Type B pancreatic cell (in vitro differentiated cells): Measurements from ENCODE around the gene SMCO2. TPM values are rescaled to one million over a fixed set of nuclear protein-coding genes. Genes with fewer than 3 reads are reported as not detected.

Experiments
- DNase-seq: peaks from one replicate; pipeline ENCODE4 v3.0.0; 2021; ENCODE audit warnings: mixed read lengths; ENCODE audit not compliant: unreplicated experiment; ENCODE audit errors: extremely low spot score
- H3K27ac Mint-ChIP-seq: 2 replicates; pipeline ENCODE4 v1.8.0; 2021; ENCODE audit warnings: mild to moderate bottlenecking, mixed read lengths
- H3K27me3 Mint-ChIP-seq: 2 replicates; pipeline ENCODE4 v1.8.0; 2021; ENCODE audit warnings: mixed read lengths
- H3K36me3 Mint-ChIP-seq: 2 replicates; pipeline ENCODE4 v1.8.0; 2021; ENCODE audit warnings: mixed read lengths
- H3K4me1 Mint-ChIP-seq: one replicate; pipeline ENCODE4 v1.8.0; 2021; ENCODE audit warnings: mixed read lengths; ENCODE audit not compliant: unreplicated experiment
- H3K4me3 Mint-ChIP-seq: 2 replicates; pipeline ENCODE4 v1.8.0; 2021; ENCODE audit warnings: mild to moderate bottlenecking, mixed read lengths
- H3K9me3 Mint-ChIP-seq: 2 replicates; pipeline ENCODE4 v1.8.0; 2021; ENCODE audit warnings: mixed read lengths
- long read RNA-seq: library from polyadenylated mRNA; unstranded; transcript quantifications from one replicate; pipeline ENCODE4 v2.0.0, GENCODE V29; 2020
- total RNA-seq: library from RNA; stranded (reverse); gene quantifications from 2 replicates; pipeline ENCODE4 v1.2.1, GENCODE V29; 2021; ENCODE audit warnings: low replicate concordance
- TF ChIP-seq, protein P1 (sequence below): fragments of 200-600 bp; sonication (generic); conservative IDR thresholded peaks from 2 replicates; pipeline ENCODE4 v1.5.0; 2021; ENCODE audit warnings: antibody characterized with exemption, mild to moderate bottlenecking

The SMCO2 gene
- 0.31 TPM in 1 of 2 replicates, not detected in the other for total RNA-seq
- long read RNA-seq, result 0 reads

GRCh38 chr12:27446436-27446835 lies at the start of gene SMCO2:
Gene SMCO2 (plus strand): TSS chr12:27446736. CDS start chr12:27470632, 23,896 bp downstream.
- TF ChIP-seq, protein P1, sequence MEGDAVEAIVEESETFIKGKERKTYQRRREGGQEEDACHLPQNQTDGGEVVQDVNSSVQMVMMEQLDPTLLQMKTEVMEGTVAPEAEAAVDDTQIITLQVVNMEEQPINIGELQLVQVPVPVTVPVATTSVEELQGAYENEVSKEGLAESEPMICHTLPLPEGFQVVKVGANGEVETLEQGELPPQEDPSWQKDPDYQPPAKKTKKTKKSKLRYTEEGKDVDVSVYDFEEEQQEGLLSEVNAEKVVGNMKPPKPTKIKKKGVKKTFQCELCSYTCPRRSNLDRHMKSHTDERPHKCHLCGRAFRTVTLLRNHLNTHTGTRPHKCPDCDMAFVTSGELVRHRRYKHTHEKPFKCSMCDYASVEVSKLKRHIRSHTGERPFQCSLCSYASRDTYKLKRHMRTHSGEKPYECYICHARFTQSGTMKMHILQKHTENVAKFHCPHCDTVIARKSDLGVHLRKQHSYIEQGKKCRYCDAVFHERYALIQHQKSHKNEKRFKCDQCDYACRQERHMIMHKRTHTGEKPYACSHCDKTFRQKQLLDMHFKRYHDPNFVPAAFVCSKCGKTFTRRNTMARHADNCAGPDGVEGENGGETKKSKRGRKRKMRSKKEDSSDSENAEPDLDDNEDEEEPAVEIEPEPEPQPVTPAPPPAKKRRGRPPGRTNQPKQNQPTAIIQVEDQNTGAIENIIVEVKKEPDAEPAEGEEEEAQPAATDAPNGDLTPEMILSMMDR, result no peak
- peaks cover 6% of the 10 kb centered on the region for H3K27me3 Mint-ChIP-seq
- H3K27ac Mint-ChIP-seq, result no peak within 1 kb of the TSS
- H3K36me3 Mint-ChIP-seq, result no peaks in the 10 kb centered on the region
- DNase-seq, result no peak
- no peaks in the 10 kb centered on the region for H3K9me3 Mint-ChIP-seq
- H3K4me3 Mint-ChIP-seq, result no peak within 1 kb of the TSS
- no peaks in the 10 kb centered on the region for H3K4me1 Mint-ChIP-seq

GRCh38 chr12:27398466-27398865 lies 48.1 kb upstream of the SMCO2 start:
- Mint-ChIP-seq H3K27ac (no peak overlapping the region), H3K27me3 (no peaks in the 10 kb centered on the region), H3K4me3 (no peak overlapping the region), H3K9me3 (no peaks in the 10 kb centered on the region), H3K4me1 (no peaks in the 10 kb centered on the region), H3K36me3 (peaks cover 22% of the 10 kb centered on the region)
- DNase-seq, result no peak
- TF ChIP-seq, protein P1, result no peak

GRCh38 chr12:27399074-27399473 lies 47.5 kb upstream of the SMCO2 start:
- H3K4me1 Mint-ChIP-seq, result no peaks in the 10 kb centered on the region
- no peak overlapping the region for H3K27ac Mint-ChIP-seq
- no peaks in the 10 kb centered on the region for H3K9me3 Mint-ChIP-seq
- no peaks in the 10 kb centered on the region for H3K27me3 Mint-ChIP-seq
- H3K4me3 Mint-ChIP-seq, result no peak overlapping the region
- no peak for DNase-seq
- H3K36me3 Mint-ChIP-seq, result peaks cover 22% of the 10 kb centered on the region
- TF ChIP-seq, protein P1, result no peak

DNA sequence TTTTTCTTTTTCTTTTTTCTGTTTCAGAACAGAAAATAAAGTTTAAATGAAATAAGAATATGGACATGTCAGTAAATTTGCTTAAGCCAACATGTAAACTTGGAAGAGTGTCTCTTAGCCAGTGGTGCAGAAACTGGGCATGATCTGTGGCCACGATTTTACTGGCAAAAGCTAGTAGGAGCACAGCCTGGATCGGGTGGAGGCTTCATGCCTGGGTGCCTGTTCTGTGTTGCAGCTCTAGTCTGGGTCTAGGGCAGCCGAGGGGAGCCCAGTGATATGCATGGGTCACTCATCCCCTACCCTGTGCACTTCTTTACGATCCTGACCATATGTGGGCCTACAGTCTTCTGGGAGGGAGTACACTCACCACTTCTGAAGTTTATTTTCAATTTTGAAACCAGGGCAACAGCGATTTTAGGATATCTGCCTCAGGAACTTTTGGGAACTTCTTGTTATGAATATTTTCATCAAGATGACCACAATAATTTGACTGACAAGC lies 45.6 kb upstream of the SMCO2 start:
- Mint-ChIP-seq H3K4me3 (no peak overlapping the region), H3K27me3 (no peaks in the 10 kb centered on the region), H3K36me3 (peaks cover 18% of the 10 kb centered on the region), H3K9me3 (no peaks in the 10 kb centered on the region), H3K27ac (no peak overlapping the region), H3K4me1 (no peaks in the 10 kb centered on the region)
- no peak for DNase-seq
- TF ChIP-seq, protein P1, result no peak

DNA sequence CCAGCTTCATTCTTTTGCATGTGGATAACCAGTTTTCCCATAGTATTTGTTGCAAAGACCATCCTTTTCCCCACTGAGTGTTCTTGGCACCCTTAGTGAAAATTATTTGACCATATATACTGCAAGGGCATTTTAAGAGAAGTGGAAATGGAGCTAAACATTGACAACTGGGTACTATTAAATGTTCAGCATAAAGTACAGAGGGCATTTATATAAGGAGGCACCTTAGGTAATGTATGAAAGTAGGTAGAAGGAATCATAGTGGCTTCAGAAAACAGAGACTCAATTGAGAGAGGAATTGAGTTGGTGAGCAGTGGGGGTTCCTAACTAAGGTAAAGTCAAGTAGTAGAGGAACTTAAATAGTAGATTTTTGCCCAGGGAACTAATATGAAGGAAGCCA lies 34.5 kb upstream of the SMCO2 start:
- no peak for DNase-seq
- no peak overlapping the region for H3K4me3 Mint-ChIP-seq
- TF ChIP-seq, protein P1, result no peak
- no peaks in the 10 kb centered on the region for H3K27me3 Mint-ChIP-seq
- no peaks in the 10 kb centered on the region for H3K4me1 Mint-ChIP-seq
- peaks cover 20% of the 10 kb centered on the region for H3K36me3 Mint-ChIP-seq
- H3K9me3 Mint-ChIP-seq, result peaks cover 12% of the 10 kb centered on the region
- no peak overlapping the region for H3K27ac Mint-ChIP-seq

DNA sequence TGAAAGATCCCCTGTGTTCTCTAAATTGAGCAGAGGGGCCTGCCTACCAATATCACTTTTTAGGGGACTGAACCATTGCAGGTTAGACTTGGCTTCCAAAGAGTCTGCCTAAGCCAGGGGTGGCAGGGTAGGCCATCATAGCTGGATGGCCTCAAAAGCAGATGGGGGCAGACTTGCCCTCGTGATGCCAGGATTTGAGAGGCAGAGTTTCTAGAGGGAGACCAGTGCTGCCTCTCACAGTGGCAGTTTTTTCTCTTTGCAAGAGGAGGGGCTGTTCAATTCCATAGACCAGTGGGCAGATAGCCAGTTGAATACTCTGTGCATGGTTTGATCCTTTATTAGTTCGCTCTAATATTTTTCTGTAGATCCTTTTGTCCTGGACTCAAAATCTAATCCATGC lies 23.8 kb upstream of the SMCO2 start:
- no peak for DNase-seq
- Mint-ChIP-seq H3K4me3 (no peak overlapping the region), H3K27ac (no peak overlapping the region), H3K36me3 (peaks cover 29% of the 10 kb centered on the region), H3K27me3 (no peaks in the 10 kb centered on the region), H3K9me3 (peaks cover 3% of the 10 kb centered on the region), H3K4me1 (no peaks in the 10 kb centered on the region)
- TF ChIP-seq, protein P1, result no peak
